ENCODE data around the gene CCDC197. TPM values are rescaled to one million over a fixed set of nuclear protein-coding genes. Genes with fewer than 3 reads are reported as not detected.

CCDC197 gene
- total RNA-seq, 4 donors from 2014 or later = not detected

GRCh38 chr14:93987815-93988476 lies 9.2 kb upstream of the CCDC197 start:
- TF ChIP-seq, protein P1, sequence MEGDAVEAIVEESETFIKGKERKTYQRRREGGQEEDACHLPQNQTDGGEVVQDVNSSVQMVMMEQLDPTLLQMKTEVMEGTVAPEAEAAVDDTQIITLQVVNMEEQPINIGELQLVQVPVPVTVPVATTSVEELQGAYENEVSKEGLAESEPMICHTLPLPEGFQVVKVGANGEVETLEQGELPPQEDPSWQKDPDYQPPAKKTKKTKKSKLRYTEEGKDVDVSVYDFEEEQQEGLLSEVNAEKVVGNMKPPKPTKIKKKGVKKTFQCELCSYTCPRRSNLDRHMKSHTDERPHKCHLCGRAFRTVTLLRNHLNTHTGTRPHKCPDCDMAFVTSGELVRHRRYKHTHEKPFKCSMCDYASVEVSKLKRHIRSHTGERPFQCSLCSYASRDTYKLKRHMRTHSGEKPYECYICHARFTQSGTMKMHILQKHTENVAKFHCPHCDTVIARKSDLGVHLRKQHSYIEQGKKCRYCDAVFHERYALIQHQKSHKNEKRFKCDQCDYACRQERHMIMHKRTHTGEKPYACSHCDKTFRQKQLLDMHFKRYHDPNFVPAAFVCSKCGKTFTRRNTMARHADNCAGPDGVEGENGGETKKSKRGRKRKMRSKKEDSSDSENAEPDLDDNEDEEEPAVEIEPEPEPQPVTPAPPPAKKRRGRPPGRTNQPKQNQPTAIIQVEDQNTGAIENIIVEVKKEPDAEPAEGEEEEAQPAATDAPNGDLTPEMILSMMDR (IDR thresholded peaks at IDR 0.05) = no peak
- TF ChIP-seq POLR2A (IDR thresholded peaks at IDR 0.05) = no peak
- Histone ChIP-seq H3K4me3 (no peak overlapping the region), H3K4me1 (peaks cover 0 to under 1% of the 10 kb centered on the region in 2 donors), H3K9me3 (no peaks in the 10 kb centered on the region), H3K27me3 (no peaks in the 10 kb centered on the region), H3K27ac (no peak overlapping the region), H3K36me3 (no peaks in the 10 kb centered on the region)
- no peak for DNase-seq
- intact Hi-C loops (cut with DNase I; ENCODE audit: low total_unique reads) = no loop called here

DNA sequence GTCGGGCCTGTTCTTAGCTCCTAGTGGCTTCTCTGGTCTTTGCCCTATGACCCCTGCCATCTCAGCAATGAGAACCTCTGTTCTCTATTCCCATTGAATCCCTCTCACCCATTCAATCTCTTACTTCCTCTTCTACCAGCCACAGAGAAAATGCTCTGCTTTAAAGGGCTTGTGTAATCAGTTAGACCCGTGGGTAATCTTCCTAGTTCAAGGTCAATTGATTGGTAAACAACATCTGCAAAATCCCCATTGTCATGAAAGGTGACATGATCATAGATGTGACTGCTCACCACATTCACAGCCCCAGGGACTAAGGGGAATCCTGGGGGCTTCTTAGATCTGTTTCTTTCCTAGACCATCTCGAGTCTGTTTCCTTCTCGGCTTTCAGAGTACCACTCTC lies 7.2 kb upstream of the CCDC197 start:
- TF ChIP-seq POLR2A (IDR thresholded peaks at IDR 0.05) = no peak
- DNase-seq = no peak
- no peak overlapping the region for H3K4me3 ChIP-seq
- H3K27ac ChIP-seq = no peak overlapping the region
- intact Hi-C loops (cut with DNase I; ENCODE audit: low total_unique reads) = no loop called here
- no peaks in the 10 kb centered on the region for H3K9me3 ChIP-seq
- no peaks in the 10 kb centered on the region for H3K36me3 ChIP-seq
- no peaks in the 10 kb centered on the region for H3K27me3 ChIP-seq
- no peaks in the 10 kb centered on the region for H3K4me1 ChIP-seq

DNA sequence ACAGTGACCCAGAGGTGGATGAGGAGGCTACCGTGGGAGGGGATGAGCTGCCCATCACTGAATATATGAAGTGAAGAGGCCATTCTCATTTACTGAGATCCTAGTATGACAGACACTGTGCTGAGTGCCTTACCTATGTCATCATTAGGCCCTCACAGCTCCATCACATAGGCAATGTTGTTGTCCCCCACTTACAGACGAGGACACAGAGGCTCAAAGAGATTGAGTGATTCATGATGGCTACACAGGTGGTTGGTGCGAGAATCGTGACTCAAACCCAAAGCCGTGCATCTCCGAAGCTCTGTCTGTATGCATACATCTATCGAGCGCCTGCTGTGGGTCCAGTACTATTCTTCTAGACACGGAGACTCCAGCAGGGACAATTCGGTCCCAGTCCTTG lies 5.9 kb upstream of the CCDC197 start:
- Histone ChIP-seq H3K27ac (no peak overlapping the region), H3K36me3 (no peaks in the 10 kb centered on the region), H3K27me3 (no peaks in the 10 kb centered on the region), H3K4me1 (no peaks in the 10 kb centered on the region), H3K9me3 (no peaks in the 10 kb centered on the region), H3K4me3 (no peak overlapping the region)
- no peak for TF ChIP-seq POLR2A (IDR thresholded peaks at IDR 0.05)
- TF ChIP-seq, protein P1 (IDR thresholded peaks at IDR 0.05) = no peak
- no peak for DNase-seq
- intact Hi-C loops (cut with DNase I; ENCODE audit: low total_unique reads) = no loop called here

- H3K36me3 ChIP-seq = no peaks in the 10 kb centered on the region
- H3K27me3 ChIP-seq = no peaks in the 10 kb centered on the region
- no peak overlapping the region for H3K27ac ChIP-seq
- H3K4me1 ChIP-seq = no peaks in the 10 kb centered on the region
- intact Hi-C loops (cut with DNase I; ENCODE audit: low total_unique reads) = no loop called here
- no peaks in the 10 kb centered on the region for H3K9me3 ChIP-seq
- DNase-seq = no peak
- H3K4me3 ChIP-seq = no peak overlapping the region
- TF ChIP-seq, protein P1 (IDR thresholded peaks at IDR 0.05) = no peak
- TF ChIP-seq POLR2A (IDR thresholded peaks at IDR 0.05) = no peak
These were observed 5.5 kb upstream of the CCDC197 start for GRCh38 chr14:93991649-93992048.

- H3K4me3 ChIP-seq = no peak overlapping the region
- H3K9me3 ChIP-seq = no peaks in the 10 kb centered on the region
- H3K27me3 ChIP-seq = no peaks in the 10 kb centered on the region
- intact Hi-C loops (cut with DNase I; ENCODE audit: low total_unique reads) = no loop called here
- no peaks in the 10 kb centered on the region for H3K36me3 ChIP-seq
- TF ChIP-seq, protein P1 (IDR thresholded peaks at IDR 0.05) = no peak
- no peak for TF ChIP-seq POLR2A (IDR thresholded peaks at IDR 0.05)
- H3K27ac ChIP-seq = peak overlapping the region in 1 of 2 donors; percentile 69
- H3K4me1 ChIP-seq = no peaks in the 10 kb centered on the region
- no peak for DNase-seq
These were observed 3.7 kb upstream of the CCDC197 start for GRCh38 chr14:93993382-93993781.

All from uterus (tissue), 4 donors.